ENCODE results near the gene PTPRO.

The PTPRO gene

GRCh38 chr12:15320881-15321280, 1.4 kb upstream of the PTPRO start:
- no peak for DNase-seq (ENCODE audit: low spot score)
- no peak for TF ChIP-seq CTCF (IDR thresholded peaks at IDR 0.05; ENCODE audit: extremely low read depth, missing control alignments)

GRCh38 chr12:15323480-15323879, 1.2 kb downstream of the PTPRO start:
- no peak for TF ChIP-seq CTCF (IDR thresholded peaks at IDR 0.05; ENCODE audit: extremely low read depth, missing control alignments)
- no peak for DNase-seq (ENCODE audit: low spot score)

GRCh38 chr12:15329891-15330290, 7.6 kb downstream of the PTPRO start:
- no peak for DNase-seq (ENCODE audit: low spot score)
- TF ChIP-seq CTCF (IDR thresholded peaks at IDR 0.05; ENCODE audit: extremely low read depth, missing control alignments) = no peak

GRCh38 chr12:15334225-15334624, 11.9 kb downstream of the PTPRO start:
- no peak for DNase-seq (ENCODE audit: low spot score)
- TF ChIP-seq CTCF (IDR thresholded peaks at IDR 0.05; ENCODE audit: extremely low read depth, missing control alignments) = no peak

- DNase-seq (ENCODE audit: low spot score) = no peak
- no peak for TF ChIP-seq CTCF (IDR thresholded peaks at IDR 0.05; ENCODE audit: extremely low read depth, missing control alignments)
These were observed 13.7 kb downstream of the PTPRO start for GRCh38 chr12:15335959-15336358.

GRCh38 chr12:15336768-15337553, 14.7 kb downstream of the PTPRO start:
- TF ChIP-seq CTCF (IDR thresholded peaks at IDR 0.05; ENCODE audit: extremely low read depth, missing control alignments) = no peak
- DNase-seq (ENCODE audit: low spot score) = no peak

GRCh38 chr12:15341371-15341770, 19.1 kb downstream of the PTPRO start:
- DNase-seq (ENCODE audit: low spot score) = no peak
- TF ChIP-seq CTCF (IDR thresholded peaks at IDR 0.05; ENCODE audit: extremely low read depth, missing control alignments) = no peak

Measured in GM20000 (cell line).